ENCODE measurements around the gene PLIN3. TPM values are rescaled to one million over a fixed set of nuclear protein-coding genes. Genes with fewer than 3 reads are reported as not detected.

Gene PLIN3
- total and polyA plus RNA-seq, 10 donors, result 26.7 to 63.5 (median 37.9) TPM

DNA sequence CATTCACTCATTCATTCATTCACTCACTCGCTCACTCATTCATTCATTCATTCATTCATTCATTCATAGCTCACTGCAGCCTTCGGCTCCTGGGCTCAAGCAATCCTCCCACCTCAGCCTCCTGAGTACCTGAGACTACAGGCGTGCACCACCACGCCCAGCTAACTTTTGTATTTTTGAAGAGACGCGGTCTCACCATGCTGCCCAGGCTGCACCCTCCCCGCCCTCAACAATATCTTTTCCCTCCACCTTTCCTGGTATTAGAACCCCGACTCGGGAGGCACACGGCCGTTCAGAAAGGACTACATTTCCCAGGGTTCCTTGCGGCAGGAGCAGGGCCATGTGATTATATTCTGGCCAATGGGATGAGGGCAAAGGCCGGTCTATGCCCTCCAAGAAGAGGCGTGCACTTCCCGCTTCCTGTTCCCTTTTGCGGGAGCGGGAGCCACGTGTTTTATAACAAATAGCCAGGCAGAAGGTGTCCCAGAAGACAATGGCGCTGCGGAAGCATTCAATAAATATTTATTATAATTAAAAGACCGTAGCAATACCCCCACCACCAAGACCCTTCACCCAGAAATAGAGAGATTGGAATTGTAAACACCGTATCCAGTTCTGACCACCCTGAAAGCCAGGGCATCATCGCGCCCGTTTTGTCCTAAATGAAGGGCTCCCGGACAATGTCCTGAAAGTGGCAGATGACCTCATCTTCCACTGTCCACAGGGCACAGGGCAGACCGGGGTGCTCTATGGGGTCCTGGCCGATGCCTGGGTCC is 51.9 kb downstream of the PLIN3 start:
- TF ChIP-seq POLR2A (IDR thresholded peaks at IDR 0.05) (no peak), POLR2AphosphoS5 (IDR thresholded peaks at IDR 0.05) (peak in 2 of 3 donors; percentile 69 to 83)
- TF ChIP-seq, protein P1, sequence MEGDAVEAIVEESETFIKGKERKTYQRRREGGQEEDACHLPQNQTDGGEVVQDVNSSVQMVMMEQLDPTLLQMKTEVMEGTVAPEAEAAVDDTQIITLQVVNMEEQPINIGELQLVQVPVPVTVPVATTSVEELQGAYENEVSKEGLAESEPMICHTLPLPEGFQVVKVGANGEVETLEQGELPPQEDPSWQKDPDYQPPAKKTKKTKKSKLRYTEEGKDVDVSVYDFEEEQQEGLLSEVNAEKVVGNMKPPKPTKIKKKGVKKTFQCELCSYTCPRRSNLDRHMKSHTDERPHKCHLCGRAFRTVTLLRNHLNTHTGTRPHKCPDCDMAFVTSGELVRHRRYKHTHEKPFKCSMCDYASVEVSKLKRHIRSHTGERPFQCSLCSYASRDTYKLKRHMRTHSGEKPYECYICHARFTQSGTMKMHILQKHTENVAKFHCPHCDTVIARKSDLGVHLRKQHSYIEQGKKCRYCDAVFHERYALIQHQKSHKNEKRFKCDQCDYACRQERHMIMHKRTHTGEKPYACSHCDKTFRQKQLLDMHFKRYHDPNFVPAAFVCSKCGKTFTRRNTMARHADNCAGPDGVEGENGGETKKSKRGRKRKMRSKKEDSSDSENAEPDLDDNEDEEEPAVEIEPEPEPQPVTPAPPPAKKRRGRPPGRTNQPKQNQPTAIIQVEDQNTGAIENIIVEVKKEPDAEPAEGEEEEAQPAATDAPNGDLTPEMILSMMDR (IDR thresholded peaks at IDR 0.05 in 8 of 11, conservative IDR thresholded peaks at IDR 0.05 in 3 of 11), result peak in 1 of 11 experiments; percentile 7
- Histone ChIP-seq H3K4me1 (peaks cover 5 to 52% (median 23%) of the 10 kb centered on the region in 6 donors), H3K36me3 (peaks cover 0 to 47% (median 30%) of the 10 kb centered on the region in 6 donors), H3K27ac (peak overlapping the region in 5 of 8 donors; percentile 44 to 67 (median 61)), H3K9me3 (no peaks in the 10 kb centered on the region), H3K27me3 (replicated peaks in 1 of 7) (no peaks in the 10 kb centered on the region), H3K4me3 (peak overlapping the region in 6 of 8 donors; percentile 14 to 58 (median 25))
- DNase-seq, result peak; percentile 91
- WGBS, 5 donors, result 31 to 34% (median 32%) methylated on average over 28 of the region's 28 CpGs
- intact Hi-C loops (cut with DNase I; ENCODE audit: low total_unique reads), result loop anchor here (10.0 kb wide), 1 partner anchor 99 kb away; no protein-coding TSS in a partner anchor

DNA sequence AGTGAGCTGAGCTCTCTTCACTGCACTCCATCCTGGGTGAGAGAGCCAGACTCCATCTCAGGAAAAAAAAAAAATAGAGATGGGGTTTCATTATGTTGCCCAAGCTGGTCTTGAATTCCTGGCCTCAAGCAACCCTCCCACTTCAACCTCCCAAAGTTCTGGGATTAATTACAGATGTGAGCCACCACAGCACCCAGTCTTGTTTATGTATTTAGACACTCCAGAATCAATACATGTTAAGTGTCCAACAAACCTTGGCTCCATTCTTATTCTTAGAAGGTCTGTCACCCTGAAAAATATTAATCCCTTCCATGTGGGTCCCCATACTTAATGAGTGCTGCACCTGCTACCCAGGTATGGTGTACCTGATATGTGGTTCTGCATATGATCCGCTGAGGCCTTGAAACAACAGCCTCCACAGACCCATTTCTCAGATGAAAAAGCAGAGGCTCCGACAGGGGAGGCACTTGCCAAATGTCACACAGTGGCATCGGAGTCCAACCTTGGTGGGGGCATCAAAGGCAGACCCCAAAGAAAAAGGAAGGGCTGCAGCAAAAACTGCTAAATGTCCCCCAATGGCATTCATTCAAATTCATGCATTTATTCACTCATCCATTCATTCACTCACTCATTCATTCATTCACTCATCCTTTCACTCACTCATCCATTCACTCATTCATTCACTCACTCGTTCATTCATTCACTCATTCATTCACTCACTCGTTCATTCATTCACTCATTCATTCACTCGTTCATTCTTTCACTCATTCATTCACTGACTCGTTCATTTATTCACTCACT is 52.6 kb downstream of the PLIN3 start:
- intact Hi-C loops (cut with DNase I; ENCODE audit: low total_unique reads), result loop anchor here (5.0 to 10.0 kb wide), 2 partner anchors 100 to 217 kb away; no protein-coding TSS in a partner anchor
- DNase-seq, result no peak
- Histone ChIP-seq H3K27me3 (replicated peaks in 1 of 7) (no peaks in the 10 kb centered on the region), H3K36me3 (peaks cover 0 to 40% (median 30%) of the 10 kb centered on the region in 6 donors), H3K9me3 (no peaks in the 10 kb centered on the region), H3K4me3 (peak overlapping the region in 3 of 8 donors; percentile 25 to 58 (median 25)), H3K27ac (peak overlapping the region in 1 of 8 donors; percentile 67), H3K4me1 (peaks cover 5 to 58% (median 23%) of the 10 kb centered on the region in 6 donors)
- WGBS, 5 donors, result 72 to 77% (median 75%) methylated on average over 7 of the region's 7 CpGs
- TF ChIP-seq POLR2A (IDR thresholded peaks at IDR 0.05) (no peak), POLR2AphosphoS5 (IDR thresholded peaks at IDR 0.05) (no peak)
- TF ChIP-seq, protein P1 (IDR thresholded peaks at IDR 0.05 in 8 of 11, conservative IDR thresholded peaks at IDR 0.05 in 3 of 11), result no peak

GRCh38 chr19:4811328-4812131 is 55.9 kb downstream of the PLIN3 start:
- peak; percentile 96 for DNase-seq
- H3K27ac ChIP-seq, result peak overlapping the region in 4 of 8 donors; percentile 26 to 80 (median 60)
- TF ChIP-seq POLR2A (IDR thresholded peaks at IDR 0.05), result no peak
- peak; percentile 36 to 48 (median 38) for TF ChIP-seq POLR2AphosphoS5 (IDR thresholded peaks at IDR 0.05)
- TF ChIP-seq, protein P1 (IDR thresholded peaks at IDR 0.05 in 8 of 11, conservative IDR thresholded peaks at IDR 0.05 in 3 of 11), result peak; percentile 81 to 96 (median 91)
- 57 to 67% (median 59%) methylated on average over 11 to 12 of the region's 12 CpGs for WGBS, 5 donors
- intact Hi-C loops (cut with DNase I; ENCODE audit: low total_unique reads), result loop anchor here (5.0 to 10.0 kb wide), 2 partner anchors 103 to 221 kb away; no protein-coding TSS in a partner anchor
- H3K27me3 ChIP-seq (replicated peaks in 1 of 7), result no peaks in the 10 kb centered on the region
- H3K36me3 ChIP-seq, result peaks cover 0 to 7% (median 5%) of the 10 kb centered on the region in 6 donors
- no peak overlapping the region for H3K4me3 ChIP-seq
- H3K4me1 ChIP-seq, result peaks cover 7 to 87% (median 43%) of the 10 kb centered on the region in 6 donors
- H3K9me3 ChIP-seq, result no peaks in the 10 kb centered on the region

Data from spleen (tissue), 11 donors.